Gastroesophageal sphincter (tissue), 4 donors: Measurements from ENCODE around the gene ANKRD27. TPM values are rescaled to one million over a fixed set of nuclear protein-coding genes. Genes with fewer than 3 reads are reported as not detected.

Source experiments
- ATAC-seq: fragments of 150-250 bp; one replicate; pipeline ENCODE4 v1.9.1; 2016; ENCODE audit warnings: mild to moderate bottlenecking, moderate library complexity
- H3K27ac ChIP-seq, 4 donors: fragments of 200-600 bp; sonication (generic) in 3 of 4; 1 replicate in 3 of 4; 2 replicates in 1 of 4; pipeline ENCODE4 v1.5.1; 2016 to 2019
- H3K27me3 ChIP-seq: fragments of 200-600 bp; sonication (generic); one replicate; pipeline ENCODE4 v1.5.1; 2019
- H3K36me3 ChIP-seq, 2 donors: fragments of 200-600 bp; sonication (generic); one replicate each; pipeline ENCODE4 v1.5.1; 2019; ENCODE audit warnings: control low read depth in 1 of 2
- H3K4me1 ChIP-seq, 3 donors: fragments of 200-600 bp; sonication (generic); 1 replicate in 2 of 3; 2 replicates in 1 of 3; pipeline ENCODE4 v1.5.1; 2016 to 2019; ENCODE audit warnings: control low read depth in 2 of 3
- H3K4me3 ChIP-seq, 2 donors: fragments of 200-600 bp; sonication (generic); one replicate each; pipeline ENCODE4 v1.5.1; 2019; ENCODE audit warnings: mild to moderate bottlenecking in 1 of 2, moderate library complexity in 1 of 2
- H3K9me3 ChIP-seq, 3 donors: fragments of 200-600 bp; sonication (generic); one replicate each; pipeline ENCODE4 v1.5.1; 2017 to 2019; ENCODE audit warnings: control low read depth in 2 of 3
- CTCF ChIP-seq, 4 experiments: fragments of 200-600 bp in 2 of 4; fragments of 450-650 bp in 2 of 4; sonication (generic) in 1 of 4; IDR thresholded peaks; one replicate each; pipeline ENCODE4 v1.5.1; 2017 to 2019; ENCODE audit warnings: antibody characterized with exemption in 4 of 4, mild to moderate bottlenecking in 2 of 4, moderate library complexity in 2 of 4
- EP300 ChIP-seq: sonication (generic); formaldehyde crosslinking; IDR thresholded peaks from one replicate; pipeline ENCODE4 v1.6.1; 2017; ENCODE audit warnings: antibody characterized with exemption, mild to moderate bottlenecking
- POLR2A ChIP-seq, 2 donors: fragments of 450-650 bp; IDR thresholded peaks; one replicate each; pipeline ENCODE4 v1.6.1; 2017; ENCODE audit warnings: antibody characterized with exemption in 2 of 2, mild to moderate bottlenecking in 2 of 2, moderate library complexity in 1 of 2
- POLR2AphosphoS5 ChIP-seq: sonication (generic); formaldehyde crosslinking; IDR thresholded peaks from one replicate; pipeline ENCODE4 v1.6.1; 2017; ENCODE audit warnings: antibody characterized with exemption
- WGBS, 2 donors: methylation state at CpG; one replicate each; pipeline ENCODE4 v1.1.5; 2018; ENCODE audit warnings: low coverage in 1 of 2; 5-methylcytosine and 5-hydroxymethylcytosine counted together
- total RNA-seq, 4 donors: library from RNA; depleted of rRNA; stranded (reverse); fragments of >200 nt; gene quantifications; one replicate each; pipeline ENCODE4 v1.1.0, GENCODE V29; 2016

ANKRD27 gene
- total RNA-seq, 4 donors from 2014 or later = 43.5 to 63.3 (median 52.6) TPM

- WGBS, 2 donors = 60% methylated on average over 1 of the region's 8 CpGs; no CpG with 5 or more reads in 1 of the 2 donors
- H3K27ac ChIP-seq = no peak overlapping the region
- peaks cover 0 to 79% of the 10 kb centered on the region in 2 donors for H3K36me3 ChIP-seq
- TF ChIP-seq POLR2A (IDR thresholded peaks at IDR 0.05) = no peak
- TF ChIP-seq CTCF (IDR thresholded peaks at IDR 0.05) = no peak
- no peak for TF ChIP-seq POLR2AphosphoS5
- TF ChIP-seq EP300 = no peak
- H3K4me3 ChIP-seq = no peak overlapping the region
- no peaks in the 10 kb centered on the region for H3K9me3 ChIP-seq
- no peaks in the 10 kb centered on the region for H3K27me3 ChIP-seq
- H3K4me1 ChIP-seq = peaks cover 0 to 15% (median 0%) of the 10 kb centered on the region in 3 donors
- no peak for ATAC-seq
These were observed 27.6 kb downstream of the ANKRD27 start for GRCh38 chr19:32647361-32647760.

GRCh38 chr19:32646556-32646955 lies 28.4 kb downstream of the ANKRD27 start:
- H3K9me3 ChIP-seq = no peaks in the 10 kb centered on the region
- no peak overlapping the region for H3K4me3 ChIP-seq
- peaks cover 0 to 87% of the 10 kb centered on the region in 2 donors for H3K36me3 ChIP-seq
- ATAC-seq = no peak
- no peaks in the 10 kb centered on the region for H3K27me3 ChIP-seq
- peaks cover 0 to 7% (median 0%) of the 10 kb centered on the region in 3 donors for H3K4me1 ChIP-seq
- no peak for TF ChIP-seq EP300
- TF ChIP-seq POLR2A (IDR thresholded peaks at IDR 0.05) = no peak
- no peak for TF ChIP-seq POLR2AphosphoS5
- TF ChIP-seq CTCF (IDR thresholded peaks at IDR 0.05) = no peak
- no peak overlapping the region for H3K27ac ChIP-seq
- WGBS, 2 donors = 85 to 96% methylated on average over 4 to 6 of the region's 6 CpGs

DNA sequence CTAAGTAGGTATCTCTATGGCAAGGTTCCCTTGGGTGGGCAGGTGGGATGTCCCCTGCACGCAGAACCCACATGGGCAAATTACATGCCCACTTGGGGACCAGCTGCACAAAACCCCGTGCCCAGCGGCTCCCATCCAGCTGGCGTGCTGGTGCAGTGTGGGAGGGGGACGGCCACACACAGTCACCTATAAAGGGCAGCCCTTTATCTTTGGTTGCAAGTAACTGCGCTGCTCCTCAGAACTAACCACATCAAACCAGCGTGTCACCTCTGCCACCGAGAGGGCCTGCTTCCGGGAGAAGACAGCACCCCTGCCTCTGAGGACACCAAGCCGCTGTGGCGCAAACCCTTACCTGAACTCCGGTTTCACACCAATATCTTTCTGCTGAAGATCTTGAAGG lies 32.2 kb downstream of the ANKRD27 start:
- H3K4me1 ChIP-seq = no peaks in the 10 kb centered on the region
- no peak overlapping the region for H3K27ac ChIP-seq
- H3K27me3 ChIP-seq = no peaks in the 10 kb centered on the region
- no peak overlapping the region for H3K4me3 ChIP-seq
- no peak for ATAC-seq
- no peaks in the 10 kb centered on the region for H3K9me3 ChIP-seq
- no peak for TF ChIP-seq POLR2AphosphoS5
- 79 to 87% methylated on average over 3 of the region's 12 CpGs for WGBS, 2 donors
- H3K36me3 ChIP-seq = peaks cover 0 to 100% of the 10 kb centered on the region in 2 donors

DNA sequence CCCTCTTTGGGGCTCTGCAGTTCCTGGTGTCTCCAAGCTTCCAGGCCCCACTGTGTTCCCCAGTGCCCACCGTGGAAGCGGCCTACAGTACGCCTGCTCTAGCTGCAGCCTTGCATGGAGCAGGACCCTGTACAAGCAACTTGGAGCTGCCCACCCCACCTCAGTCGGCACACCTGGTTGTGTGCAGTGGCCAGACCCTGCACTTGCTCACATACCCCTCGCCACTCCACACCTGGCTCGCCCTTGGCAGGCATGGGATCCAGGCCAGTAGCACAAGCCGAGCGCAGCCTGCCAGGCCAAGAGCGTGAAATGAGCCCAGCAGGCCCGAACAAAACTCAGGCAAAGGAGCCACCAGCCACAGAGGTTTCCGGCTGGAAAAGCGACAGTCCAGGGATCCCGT lies 36.4 kb downstream of the ANKRD27 start:
- ATAC-seq = no peak
- Histone ChIP-seq H3K4me1 (no peaks in the 10 kb centered on the region), H3K27me3 (no peaks in the 10 kb centered on the region), H3K27ac (no peak overlapping the region), H3K36me3 (peaks cover 0 to 98% of the 10 kb centered on the region in 2 donors), H3K9me3 (no peaks in the 10 kb centered on the region), H3K4me3 (no peak overlapping the region)
- TF ChIP-seq POLR2A (IDR thresholded peaks at IDR 0.05) = no peak
- no peak for TF ChIP-seq POLR2AphosphoS5
- TF ChIP-seq CTCF (IDR thresholded peaks at IDR 0.05) = no peak
- TF ChIP-seq EP300 = no peak
- WGBS, 2 donors = no CpG with 5 or more reads among the region's 13 CpGs

GRCh38 chr19:32637480-32637879 lies 37.5 kb downstream of the ANKRD27 start:
- Histone ChIP-seq H3K27ac (no peak overlapping the region), H3K27me3 (no peaks in the 10 kb centered on the region), H3K4me1 (no peaks in the 10 kb centered on the region), H3K9me3 (no peaks in the 10 kb centered on the region), H3K36me3 (peaks cover 0 to 98% of the 10 kb centered on the region in 2 donors), H3K4me3 (no peak overlapping the region)
- WGBS, 2 donors = no CpG with 5 or more reads among the region's 14 CpGs
- no peak for TF ChIP-seq POLR2AphosphoS5
- no peak for TF ChIP-seq CTCF (IDR thresholded peaks at IDR 0.05)
- no peak for TF ChIP-seq EP300
- TF ChIP-seq POLR2A (IDR thresholded peaks at IDR 0.05) = no peak
- no peak for ATAC-seq
